NCI-H1694 (cell line): ENCODE results near the gene SLC17A8.
"Not testable (repeated sequence)": the region's sequence is repeated elsewhere in the genome, so short reads cannot be mapped to it uniquely, and the experiment has no call there.

Source experiments
- DNase-seq: peaks from one replicate; lab custom pipeline; 2025; lab: John Stamatoyannopoulos, UW

Gene SLC17A8

GRCh38 chr12:100427078-100427477 is 70.2 kb downstream of the SLC17A8 start:
- no peak for DNase-seq

GRCh38 chr12:100430251-100430650 is 73.4 kb downstream of the SLC17A8 start:
- not testable (repeated sequence) for DNase-seq

- no peak for DNase-seq
Measured at GRCh38 chr12:100433701-100434100, 76.8 kb downstream of the SLC17A8 start.

- DNase-seq, result no peak
Measured at GRCh38 chr12:100434177-100434576, 77.3 kb downstream of the SLC17A8 start.

GRCh38 chr12:100435957-100436356 is 79.1 kb downstream of the SLC17A8 start:
- no peak for DNase-seq

- no peak for DNase-seq
Measured at GRCh38 chr12:100437038-100437841, 80.4 kb downstream of the SLC17A8 start.

GRCh38 chr12:100439797-100440196 is 82.9 kb downstream of the SLC17A8 start:
- DNase-seq, result no peak

- no peak for DNase-seq
Measured at GRCh38 chr12:100442403-100442802, 85.5 kb downstream of the SLC17A8 start.

GRCh38 chr12:100443434-100443833 is 86.6 kb downstream of the SLC17A8 start:
- DNase-seq, result no peak

- no peak for DNase-seq
Measured at GRCh38 chr12:100445081-100445481, 88.2 kb downstream of the SLC17A8 start.

- DNase-seq, result no peak
Measured at GRCh38 chr12:100447381-100447780, 90.5 kb downstream of the SLC17A8 start.

GRCh38 chr12:100448656-100449055 is 91.8 kb downstream of the SLC17A8 start:
- no peak for DNase-seq

- DNase-seq, result no peak
Measured at GRCh38 chr12:100450735-100451134, 93.9 kb downstream of the SLC17A8 start.

GRCh38 chr12:100453951-100454350 is 97.1 kb downstream of the SLC17A8 start:
- no peak for DNase-seq

GRCh38 chr12:100455896-100456295 is 99.0 kb downstream of the SLC17A8 start:
- no peak for DNase-seq

- DNase-seq, result no peak
Measured at GRCh38 chr12:100458191-100458590, 101.3 kb downstream of the SLC17A8 start.

GRCh38 chr12:100460702-100461101 is 103.8 kb downstream of the SLC17A8 start:
- DNase-seq, result no peak

- no peak for DNase-seq
Measured at GRCh38 chr12:100461330-100461973, 104.6 kb downstream of the SLC17A8 start.

- DNase-seq, result no peak
Measured at GRCh38 chr12:100463661-100464060, 106.8 kb downstream of the SLC17A8 start.

- no peak for DNase-seq
Measured at GRCh38 chr12:100464529-100464928, 107.7 kb downstream of the SLC17A8 start.

GRCh38 chr12:100468126-100468525 is 111.3 kb downstream of the SLC17A8 start:
- DNase-seq, result no peak
